Natural killer cell (primary cell): Measurements from ENCODE around the gene CHST15. TPM values are rescaled to one million over a fixed set of nuclear protein-coding genes. Genes with fewer than 3 reads are reported as not detected.
A peak's percentile ranks its signal among the peaks of the same experiment; 100 is the strongest.

Source experiments
- ATAC-seq, 3 donors: fragments of 150-1000 bp in 2 of 3; fragments of 200-7000 bp in 1 of 3; cut with Tn5 transposase; 1 replicate in 1 of 3; 2 replicates in 2 of 3; pipeline ENCODE4 v1.10.0; 2021; ENCODE audit warnings: mild to moderate bottlenecking in 2 of 3, moderate library complexity in 2 of 3
- DNase-seq, 2 donors: peaks; one replicate each; pipeline versions ENCODE4 v3.0.0 to v3.0.0-alpha.2; 2013 to 2021; ENCODE audit warnings: mixed read lengths in 1 of 2
- H3K27ac ChIP-seq: one replicate; pipeline ENCODE4 v1.5.1; 2013; ENCODE audit warnings: mild to moderate bottlenecking, low read length
- H3K27me3 ChIP-seq: one replicate; pipeline ENCODE4 v1.6.1; 2013; ENCODE audit warnings: low read length; ENCODE audit not compliant: control insufficient read depth, insufficient read depth
- H3K36me3 ChIP-seq: one replicate; pipeline ENCODE4 v1.6.1; 2013; ENCODE audit warnings: low read length; ENCODE audit not compliant: control insufficient read depth, insufficient read depth
- H3K4me1 ChIP-seq: one replicate; pipeline ENCODE4 v1.6.1; 2013; ENCODE audit warnings: low read length; ENCODE audit not compliant: control insufficient read depth, insufficient read depth
- H3K4me3 ChIP-seq: one replicate; pipeline ENCODE4 v1.5.1; 2013; ENCODE audit warnings: low read length
- H3K9me3 ChIP-seq: one replicate; pipeline ENCODE4 v1.6.1; 2013; ENCODE audit warnings: low read length; ENCODE audit not compliant: control insufficient read depth, insufficient read depth
- H3K27ac Mint-ChIP-seq, 2 donors: one replicate each; pipeline ENCODE4 v1.8.0; 2022; ENCODE audit warnings: mild to moderate bottlenecking in 2 of 2, mixed read lengths in 2 of 2, moderate library complexity in 1 of 2
- H3K27me3 Mint-ChIP-seq, 2 donors: one replicate each; pipeline ENCODE4 v1.8.0; 2022; ENCODE audit warnings: low read depth in 2 of 2, mixed read lengths in 2 of 2
- H3K36me3 Mint-ChIP-seq: one replicate; pipeline ENCODE4 v1.8.0; 2022; ENCODE audit warnings: mixed read lengths
- H3K4me1 Mint-ChIP-seq, 2 donors: one replicate each; pipeline ENCODE4 v1.8.0; 2022; ENCODE audit warnings: mixed read lengths in 2 of 2
- H3K4me3 Mint-ChIP-seq: one replicate; pipeline ENCODE4 v1.8.0; 2022; ENCODE audit warnings: mild to moderate bottlenecking, moderate library complexity, mixed read lengths
- H3K9me3 Mint-ChIP-seq, 2 donors: one replicate each; pipeline ENCODE4 v1.8.0; 2022; ENCODE audit warnings: mixed read lengths in 2 of 2
- CTCF ChIP-seq: fragments of 200-600 bp; IDR thresholded peaks from one replicate; pipeline ENCODE4 v1.8.0; 2022; ENCODE audit warnings: antibody characterized with exemption
- WGBS: methylation state at CpG from one replicate; pipeline ENCODE4 v1.1.7; 2013; ENCODE audit warnings: missing lambda C conversion rate; ENCODE audit not compliant: insufficient coverage; 5-methylcytosine and 5-hydroxymethylcytosine counted together
- intact Hi-C: fragments of 100-400 bp; cut with micrococcal nuclease; formaldehyde crosslinking; loops from one replicate; pipeline ENCODE4 v1.14.2; 2022
- total RNA-seq, 4 donors: library from RNA; stranded (reverse); fragments of 120-200 nt in 1 of 4; gene quantifications; one replicate each; pipeline versions ENCODE4 v1.2.3 to v1.2.4, GENCODE V29; 2013 to 2022

CHST15 gene
- total RNA-seq, 3 donors from 2014 or later (not counting 1 experiment from before 2014, with no cell fraction given): 1.9 to 11.9 (median 8.7) TPM

GRCh38 chr10:123967626-123968243 is 125.7 kb downstream of the CHST15 start:
- H3K36me3 Mint-ChIP-seq: no peaks in the 10 kb centered on the region
- no peak overlapping the region for H3K4me3 Mint-ChIP-seq
- 7% methylated on average over 18 of the region's 19 CpGs for WGBS
- Histone ChIP-seq H3K27me3 (peaks cover 7% of the 10 kb centered on the region), H3K4me1 (no peaks in the 10 kb centered on the region), H3K27ac (no peak overlapping the region), H3K4me3 (no peak overlapping the region), H3K36me3 (no peaks in the 10 kb centered on the region), H3K9me3 (no peaks in the 10 kb centered on the region)
- H3K4me1 Mint-ChIP-seq: no peaks in the 10 kb centered on the region
- ATAC-seq (peak; percentile 48 to 78 (median 54)), DNase-seq (peak; percentile 54 to 62)
- H3K27ac Mint-ChIP-seq: no peak overlapping the region
- TF ChIP-seq CTCF: peak; percentile 86
- H3K27me3 Mint-ChIP-seq: peaks cover 50 to 60% of the 10 kb centered on the region in 2 donors
- H3K9me3 Mint-ChIP-seq: no peaks in the 10 kb centered on the region
- intact Hi-C loops: loop anchor here (1.0 to 10.0 kb wide), 2 partner anchors 385 to 833 kb away; partner anchors contain the start of gene HMX3

GRCh38 chr10:123966896-123967231 is 126.5 kb downstream of the CHST15 start:
- TF ChIP-seq CTCF: no peak
- Mint-ChIP-seq H3K4me3 (no peak overlapping the region), H3K36me3 (no peaks in the 10 kb centered on the region), H3K27me3 (peaks cover 53 to 68% of the 10 kb centered on the region in 2 donors), H3K9me3 (no peaks in the 10 kb centered on the region), H3K27ac (no peak overlapping the region), H3K4me1 (no peaks in the 10 kb centered on the region)
- Histone ChIP-seq H3K4me1 (no peaks in the 10 kb centered on the region), H3K9me3 (no peaks in the 10 kb centered on the region), H3K36me3 (no peaks in the 10 kb centered on the region), H3K4me3 (no peak overlapping the region), H3K27me3 (peaks cover 6% of the 10 kb centered on the region), H3K27ac (no peak overlapping the region)
- ATAC-seq (no peak), DNase-seq (no peak)
- intact Hi-C loops: loop anchor here (1.0 to 10.0 kb wide), 2 partner anchors 385 to 832 kb away; partner anchors contain the start of gene HMX3
- WGBS: 82% methylated on average over 7 of the region's 7 CpGs

GRCh38 chr10:123965973-123966895 is 127.2 kb downstream of the CHST15 start:
- no peaks in the 10 kb centered on the region for H3K4me1 ChIP-seq
- H3K27me3 ChIP-seq: peaks cover 3% of the 10 kb centered on the region
- no peaks in the 10 kb centered on the region for H3K36me3 Mint-ChIP-seq
- no peak overlapping the region for H3K4me3 ChIP-seq
- no peak overlapping the region for H3K27ac Mint-ChIP-seq
- H3K9me3 ChIP-seq: no peaks in the 10 kb centered on the region
- H3K27me3 Mint-ChIP-seq: peaks cover 49 to 62% of the 10 kb centered on the region in 2 donors
- ATAC-seq (no peak), DNase-seq (no peak)
- no peaks in the 10 kb centered on the region for H3K9me3 Mint-ChIP-seq
- 64% methylated on average over 9 of the region's 13 CpGs for WGBS
- no peaks in the 10 kb centered on the region for H3K4me1 Mint-ChIP-seq
- H3K4me3 Mint-ChIP-seq: no peak overlapping the region
- no peak overlapping the region for H3K27ac ChIP-seq
- intact Hi-C loops: loop anchor here (10.0 kb wide), 1 partner anchor 831 kb away; the partner anchor contains the start of gene HMX3
- TF ChIP-seq CTCF: no peak
- no peaks in the 10 kb centered on the region for H3K36me3 ChIP-seq
